RWPE2 (cell line): Measurements from ENCODE around the gene MAN2B2.

Source experiments
- ATAC-seq: fragments of 200-7000 bp; cut with Tn5 transposase; 3 replicates; pipeline ENCODE4 v1.9.1; 2021; ENCODE audit warnings: low read depth
- DNase-seq: peaks from one replicate; pipeline ENCODE4 v3.0.0-alpha.2; 2020; ENCODE audit warnings: low spot score
- H3K27ac ChIP-seq: fragments of 450-650 bp; 2 replicates; pipeline ENCODE4 v1.5.1; 2017; ENCODE audit warnings: mild to moderate bottlenecking; ENCODE audit not compliant: poor library complexity, severe bottlenecking
- H3K27me3 ChIP-seq: fragments of 250-450 bp; sonication (Bioruptor Pico); 2 replicates; pipeline ENCODE4 v1.5.1; 2021; ENCODE audit warnings: mild to moderate bottlenecking, moderate library complexity; ENCODE audit not compliant: insufficient read depth, poor library complexity, severe bottlenecking
- H3K36me3 ChIP-seq: fragments of 250-450 bp; sonication (Bioruptor Pico); 2 replicates; pipeline ENCODE4 v1.5.1; 2020; ENCODE audit warnings: low read depth, mild to moderate bottlenecking, moderate library complexity
- H3K4me1 ChIP-seq: fragments of 250-450 bp; sonication (Bioruptor Pico); 2 replicates; pipeline ENCODE4 v1.5.1; 2021; ENCODE audit warnings: mild to moderate bottlenecking, moderate library complexity; ENCODE audit not compliant: insufficient read depth, poor library complexity, severe bottlenecking
- H3K4me3 ChIP-seq: fragments of 250-450 bp; sonication (Bioruptor Pico); 2 replicates; pipeline ENCODE4 v1.5.1; 2021; ENCODE audit warnings: mild to moderate bottlenecking, moderate library complexity; ENCODE audit not compliant: severe bottlenecking
- H3K9me3 ChIP-seq: fragments of 250-450 bp; sonication (Bioruptor Pico); 2 replicates; pipeline ENCODE4 v1.5.1; 2021; ENCODE audit warnings: mild to moderate bottlenecking, moderate library complexity; ENCODE audit not compliant: severe bottlenecking
- TF ChIP-seq, protein P1 (sequence below): fragments of 450-650 bp; IDR thresholded peaks from one replicate; pipeline ENCODE4 v1.5.1; 2017; ENCODE audit warnings: mild to moderate bottlenecking, moderate library complexity; ENCODE audit not compliant: poor library complexity, severe bottlenecking

Gene MAN2B2

DNA sequence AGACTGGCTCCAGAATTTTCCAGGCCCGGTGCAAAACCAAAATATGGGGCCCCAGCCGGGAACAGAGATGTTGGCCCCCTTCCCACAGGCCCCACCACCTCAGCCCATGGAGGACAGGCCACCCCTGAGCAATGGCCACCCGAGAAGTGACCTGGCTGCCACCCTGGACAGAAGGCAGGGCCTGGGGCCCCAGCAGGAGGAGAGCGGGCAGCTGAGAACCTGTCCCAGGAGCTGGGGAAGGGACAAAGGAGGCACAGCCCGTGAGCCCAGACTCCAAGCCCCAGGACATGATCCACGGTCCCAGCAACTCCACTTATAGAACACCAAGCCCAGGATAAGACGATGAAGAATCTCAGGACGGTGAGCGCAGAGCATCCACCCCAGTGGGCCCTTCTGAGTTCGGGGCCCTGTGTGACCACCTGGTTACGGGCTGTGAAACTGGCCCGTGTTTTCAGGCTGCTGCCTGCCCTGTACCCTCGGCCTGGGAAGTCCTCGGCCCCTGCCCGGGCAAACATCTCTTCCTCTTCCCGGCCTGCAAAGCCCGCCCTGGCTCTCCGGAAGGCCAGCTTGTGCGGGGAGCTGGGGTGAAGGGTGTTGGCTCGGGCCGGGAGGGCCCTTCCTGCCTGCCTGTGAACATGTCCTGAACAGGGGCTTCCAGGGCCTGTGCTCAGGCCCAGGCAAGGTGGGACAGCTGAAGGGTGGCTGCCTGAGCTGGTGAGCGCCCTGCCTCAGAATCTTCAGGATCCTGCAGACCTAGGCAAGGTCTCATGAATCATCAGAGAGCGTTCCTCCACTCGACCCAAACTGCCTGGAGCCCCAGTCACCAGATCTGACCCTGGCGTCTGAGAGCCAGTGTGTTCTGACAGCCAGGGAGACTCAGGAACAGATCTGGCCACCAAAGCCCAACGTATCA, 47.0 kb upstream of the MAN2B2 start:
- Histone ChIP-seq H3K27me3 (no peaks in the 10 kb centered on the region), H3K36me3 (no peaks in the 10 kb centered on the region), H3K9me3 (no peaks in the 10 kb centered on the region), H3K27ac (no peak overlapping the region), H3K4me1 (no peaks in the 10 kb centered on the region), H3K4me3 (no peak overlapping the region)
- peak; percentile 38 for DNase-seq
- TF ChIP-seq, protein P1, sequence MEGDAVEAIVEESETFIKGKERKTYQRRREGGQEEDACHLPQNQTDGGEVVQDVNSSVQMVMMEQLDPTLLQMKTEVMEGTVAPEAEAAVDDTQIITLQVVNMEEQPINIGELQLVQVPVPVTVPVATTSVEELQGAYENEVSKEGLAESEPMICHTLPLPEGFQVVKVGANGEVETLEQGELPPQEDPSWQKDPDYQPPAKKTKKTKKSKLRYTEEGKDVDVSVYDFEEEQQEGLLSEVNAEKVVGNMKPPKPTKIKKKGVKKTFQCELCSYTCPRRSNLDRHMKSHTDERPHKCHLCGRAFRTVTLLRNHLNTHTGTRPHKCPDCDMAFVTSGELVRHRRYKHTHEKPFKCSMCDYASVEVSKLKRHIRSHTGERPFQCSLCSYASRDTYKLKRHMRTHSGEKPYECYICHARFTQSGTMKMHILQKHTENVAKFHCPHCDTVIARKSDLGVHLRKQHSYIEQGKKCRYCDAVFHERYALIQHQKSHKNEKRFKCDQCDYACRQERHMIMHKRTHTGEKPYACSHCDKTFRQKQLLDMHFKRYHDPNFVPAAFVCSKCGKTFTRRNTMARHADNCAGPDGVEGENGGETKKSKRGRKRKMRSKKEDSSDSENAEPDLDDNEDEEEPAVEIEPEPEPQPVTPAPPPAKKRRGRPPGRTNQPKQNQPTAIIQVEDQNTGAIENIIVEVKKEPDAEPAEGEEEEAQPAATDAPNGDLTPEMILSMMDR = no peak
- ATAC-seq = no peak

DNA sequence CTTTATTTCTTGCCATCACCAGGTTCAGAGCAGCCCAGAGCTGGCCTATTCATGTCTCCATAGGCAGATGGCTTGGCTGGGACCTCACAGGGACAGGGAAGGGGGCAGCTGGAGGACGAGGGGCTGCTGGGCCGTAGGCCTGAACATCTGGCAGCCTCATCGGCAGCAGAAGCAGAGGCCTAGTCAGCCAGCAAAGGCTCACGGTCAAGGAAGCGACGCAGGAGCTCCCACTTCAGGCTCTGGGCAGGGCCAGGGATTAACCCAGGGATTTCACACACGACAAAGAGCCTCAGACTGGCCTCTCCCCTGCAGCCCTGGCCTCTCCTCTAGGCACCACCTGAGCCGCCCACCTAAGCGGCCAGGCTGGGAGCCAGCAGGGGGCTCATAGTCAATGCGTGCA, 46.0 kb upstream of the MAN2B2 start:
- Histone ChIP-seq H3K27ac (no peak overlapping the region), H3K4me3 (no peak overlapping the region), H3K36me3 (no peaks in the 10 kb centered on the region), H3K27me3 (no peaks in the 10 kb centered on the region), H3K9me3 (no peaks in the 10 kb centered on the region), H3K4me1 (no peaks in the 10 kb centered on the region)
- no peak for ATAC-seq
- no peak for DNase-seq
- TF ChIP-seq, protein P1 = no peak

DNA sequence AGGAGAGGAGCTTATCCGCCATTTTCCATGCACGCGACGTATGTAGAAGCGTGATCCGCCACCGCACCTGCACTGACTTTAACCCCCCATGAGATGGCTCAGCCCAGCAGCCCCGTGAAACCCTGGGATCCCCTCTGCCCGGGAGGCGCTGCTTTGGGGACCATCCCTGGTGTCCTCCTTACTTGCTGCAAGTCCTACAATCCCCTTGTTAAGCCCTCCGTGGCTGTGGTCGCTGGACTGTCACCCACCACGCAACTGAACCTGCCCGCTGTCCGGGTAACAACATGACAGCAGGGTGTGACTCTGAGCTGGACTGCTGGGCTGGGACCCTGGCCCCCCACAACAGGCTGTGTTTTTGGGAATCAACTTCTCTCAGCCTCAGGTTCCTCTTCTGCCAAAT, 44.7 kb upstream of the MAN2B2 start:
- DNase-seq = no peak
- H3K4me3 ChIP-seq = no peak overlapping the region
- TF ChIP-seq, protein P1 = no peak
- H3K36me3 ChIP-seq = no peaks in the 10 kb centered on the region
- H3K27ac ChIP-seq = no peak overlapping the region
- no peaks in the 10 kb centered on the region for H3K9me3 ChIP-seq
- H3K27me3 ChIP-seq = no peaks in the 10 kb centered on the region
- no peaks in the 10 kb centered on the region for H3K4me1 ChIP-seq
- no peak for ATAC-seq

DNA sequence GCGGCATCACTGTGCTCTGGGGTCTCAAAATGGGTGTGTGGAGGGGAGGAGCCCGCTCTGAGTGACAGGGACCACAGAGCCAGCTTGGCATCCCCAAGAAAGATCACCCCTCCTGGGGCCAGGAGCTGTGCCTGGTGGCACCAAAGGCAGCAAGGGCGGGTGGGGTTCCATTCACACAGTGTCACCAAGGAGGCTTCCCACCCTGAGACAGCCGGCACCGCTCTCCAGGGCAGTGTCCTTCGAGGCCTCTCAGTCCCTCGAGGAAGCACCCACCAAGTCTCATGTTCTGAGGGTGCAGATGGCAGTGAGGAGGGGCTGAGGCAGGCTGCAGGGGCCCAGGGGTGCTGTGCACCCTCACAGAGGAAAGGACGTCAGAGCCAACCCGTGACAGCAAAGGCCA, 44.0 kb upstream of the MAN2B2 start:
- Histone ChIP-seq H3K9me3 (no peaks in the 10 kb centered on the region), H3K4me1 (no peaks in the 10 kb centered on the region), H3K36me3 (no peaks in the 10 kb centered on the region), H3K27ac (no peak overlapping the region), H3K4me3 (no peak overlapping the region), H3K27me3 (no peaks in the 10 kb centered on the region)
- ATAC-seq = no peak
- TF ChIP-seq, protein P1 = no peak
- DNase-seq = no peak

DNA sequence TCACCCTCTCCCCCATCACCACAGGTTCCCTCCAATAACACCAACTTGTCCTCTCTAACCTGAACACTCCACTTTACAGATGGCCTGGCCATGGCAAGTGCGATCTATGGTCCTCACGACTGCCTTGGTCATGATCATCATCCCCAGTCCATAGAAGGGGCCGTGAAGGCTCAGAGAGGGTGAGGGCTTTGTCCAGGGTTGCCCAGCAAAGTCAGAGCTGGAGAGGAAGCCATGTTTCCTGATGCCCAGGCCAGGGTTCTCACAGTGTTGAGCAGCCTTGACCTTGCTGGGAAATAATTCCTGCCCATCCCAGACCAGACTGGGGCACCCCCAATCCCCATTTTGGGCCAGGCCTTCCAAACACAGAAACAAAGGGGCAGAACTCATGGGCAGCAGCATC, 42.9 kb upstream of the MAN2B2 start:
- H3K4me1 ChIP-seq = no peaks in the 10 kb centered on the region
- ATAC-seq = no peak
- H3K9me3 ChIP-seq = no peaks in the 10 kb centered on the region
- TF ChIP-seq, protein P1 = no peak
- H3K27ac ChIP-seq = no peak overlapping the region
- no peaks in the 10 kb centered on the region for H3K36me3 ChIP-seq
- H3K4me3 ChIP-seq = no peak overlapping the region
- no peaks in the 10 kb centered on the region for H3K27me3 ChIP-seq
- no peak for DNase-seq
